HG02763 (cell line): ENCODE data around the gene CLIP2.

Source experiments
- ATAC-seq: cut with Tn5 transposase; IDR thresholded peaks from one replicate; pipeline ENCODE4 v1.9.1; 2021; ENCODE audit warnings: mild to moderate bottlenecking, moderate library complexity; ENCODE audit not compliant: unreplicated experiment

The CLIP2 gene

DNA sequence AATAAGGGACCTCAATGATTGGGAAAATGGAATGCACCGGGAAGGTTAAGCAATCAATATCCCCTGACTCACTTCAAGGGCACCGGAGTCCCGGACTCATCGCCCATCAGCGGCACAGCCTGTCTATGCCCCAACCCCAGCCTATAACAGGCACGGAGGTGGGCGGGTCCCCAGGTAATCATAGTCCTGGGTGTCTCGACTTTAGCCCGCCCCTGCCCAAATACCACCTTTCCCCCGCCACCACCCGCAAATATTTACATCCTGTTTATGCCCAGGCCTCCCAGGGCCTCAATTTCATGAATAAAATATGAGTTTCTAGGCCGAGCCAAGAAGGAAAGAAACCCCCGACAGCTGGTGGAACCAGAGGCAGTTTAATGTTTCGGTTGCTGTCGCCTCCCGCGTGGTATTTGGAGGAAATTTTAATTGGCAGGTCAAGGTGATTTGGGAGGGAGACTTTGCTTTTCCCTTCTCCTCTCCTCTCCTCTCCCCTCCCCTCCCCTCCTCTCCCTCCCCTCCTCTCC, 19.4 kb upstream of the CLIP2 start:
- ATAC-seq, result peak; percentile 39

DNA sequence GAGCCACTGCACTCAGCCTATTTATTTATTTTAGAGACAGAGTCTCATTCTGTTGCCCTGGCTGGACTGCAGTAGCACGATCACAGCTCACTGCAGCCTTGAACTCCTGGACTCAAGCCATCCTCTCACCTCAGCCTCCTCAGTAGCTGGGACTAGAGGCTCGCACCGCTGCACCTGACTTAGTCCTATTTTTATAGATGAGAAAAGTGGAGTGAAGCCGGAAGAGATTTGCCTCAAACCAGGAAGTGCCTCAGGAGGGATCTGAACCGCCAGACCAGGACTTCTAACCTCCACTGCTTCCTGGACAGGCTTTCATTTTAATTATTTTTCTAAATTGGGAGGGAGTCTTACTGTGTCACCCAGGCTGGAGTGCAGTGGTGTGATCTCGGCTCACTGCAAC, 17.5 kb upstream of the CLIP2 start:
- no peak for ATAC-seq

DNA sequence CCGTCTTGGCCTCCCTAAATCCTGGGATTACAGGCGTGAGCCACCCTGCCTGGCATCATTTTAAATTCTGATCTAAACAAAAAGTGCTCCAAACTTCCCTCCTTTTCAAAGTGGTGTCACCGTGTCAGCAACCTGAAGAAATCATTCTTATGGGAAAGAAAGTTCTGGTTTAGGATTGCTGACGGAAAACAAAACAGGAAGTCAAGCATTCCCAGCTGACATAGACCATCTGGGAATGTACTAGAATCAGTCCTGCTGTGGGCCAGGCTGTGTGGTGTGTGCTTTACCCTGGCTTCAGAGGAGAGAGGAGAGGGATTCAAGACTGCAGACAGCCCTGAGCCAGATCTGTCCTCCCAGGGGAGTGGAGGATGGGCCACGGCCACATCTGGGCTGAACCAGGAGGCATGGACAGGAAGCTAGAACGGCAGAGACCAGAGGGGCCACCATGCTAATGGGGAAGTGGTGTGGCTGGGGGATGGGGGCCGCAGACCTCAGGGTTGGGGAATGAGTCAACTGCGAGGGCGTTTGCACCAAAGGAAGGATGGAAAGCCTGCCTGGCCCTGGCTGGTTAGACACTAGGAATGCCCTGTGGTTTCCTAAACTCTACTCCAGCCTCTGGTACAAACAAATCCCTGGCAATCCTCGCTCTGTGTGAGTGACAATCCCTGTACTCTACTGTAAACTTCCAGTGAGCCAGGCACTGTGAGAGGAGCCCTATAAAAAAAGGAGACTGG, 16.7 kb upstream of the CLIP2 start:
- peak; percentile 69 for ATAC-seq

DNA sequence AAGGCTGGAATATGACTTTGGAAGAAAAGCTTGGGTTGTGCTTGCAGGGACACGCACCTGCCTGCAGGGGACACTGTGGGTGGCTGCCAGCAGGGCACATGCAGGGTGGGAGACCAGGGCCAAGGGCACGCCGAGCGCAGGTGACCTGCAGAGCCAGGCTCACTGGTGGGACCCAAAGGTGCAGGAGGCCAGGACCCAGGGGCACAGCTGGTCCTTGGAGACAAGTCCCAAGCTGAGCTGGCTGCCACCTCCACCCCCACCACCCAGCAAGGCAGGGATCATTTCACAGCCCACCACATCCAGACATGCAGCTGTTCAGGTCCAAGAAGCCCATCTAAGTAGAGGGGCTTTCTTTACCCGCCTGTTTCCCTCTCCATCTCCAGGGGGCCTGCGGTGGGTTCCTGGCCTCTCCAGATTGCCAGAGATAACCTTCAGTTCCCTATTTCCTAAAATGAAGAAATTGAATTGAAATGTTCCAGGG, 13.8 kb upstream of the CLIP2 start:
- ATAC-seq, result no peak

DNA sequence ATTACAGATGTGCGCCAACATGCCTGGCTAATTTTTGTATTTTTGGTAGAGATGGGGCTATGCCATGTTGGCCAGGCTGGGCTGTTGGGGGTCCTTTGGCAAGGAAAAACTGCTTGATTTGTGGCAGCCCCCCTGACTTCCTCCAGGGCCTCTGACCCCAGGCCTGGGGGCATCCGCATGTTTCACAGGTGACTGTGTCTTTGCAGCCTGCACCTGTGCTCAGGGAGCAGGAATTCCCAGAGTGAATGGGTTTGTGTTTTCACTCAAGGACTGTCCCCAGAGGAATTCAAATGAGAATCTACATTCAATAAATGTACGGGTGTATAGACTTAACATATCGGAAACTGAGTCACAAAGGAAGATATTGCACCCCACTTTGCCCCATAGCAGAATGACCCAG, 11.6 kb upstream of the CLIP2 start:
- no peak for ATAC-seq

DNA sequence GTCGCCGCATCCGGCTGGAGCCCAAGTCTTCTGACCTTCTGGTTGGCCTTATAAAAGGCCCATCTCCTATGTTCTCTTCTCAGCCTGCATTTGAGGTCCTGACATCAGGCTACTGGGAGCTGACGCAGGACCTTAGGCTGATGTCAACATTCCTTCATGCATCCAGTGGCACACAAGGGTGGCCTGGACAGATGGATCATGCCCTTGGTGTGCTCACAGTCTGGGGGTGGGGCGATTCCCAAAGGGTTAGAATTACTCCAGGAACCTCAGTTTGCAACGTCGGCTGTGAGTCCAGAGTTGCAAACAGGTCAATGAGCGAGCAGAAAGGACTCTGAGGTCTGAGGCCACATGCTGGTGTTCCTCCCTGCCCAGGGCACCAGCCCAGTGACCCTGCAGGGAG, 8.2 kb upstream of the CLIP2 start:
- ATAC-seq, result no peak

DNA sequence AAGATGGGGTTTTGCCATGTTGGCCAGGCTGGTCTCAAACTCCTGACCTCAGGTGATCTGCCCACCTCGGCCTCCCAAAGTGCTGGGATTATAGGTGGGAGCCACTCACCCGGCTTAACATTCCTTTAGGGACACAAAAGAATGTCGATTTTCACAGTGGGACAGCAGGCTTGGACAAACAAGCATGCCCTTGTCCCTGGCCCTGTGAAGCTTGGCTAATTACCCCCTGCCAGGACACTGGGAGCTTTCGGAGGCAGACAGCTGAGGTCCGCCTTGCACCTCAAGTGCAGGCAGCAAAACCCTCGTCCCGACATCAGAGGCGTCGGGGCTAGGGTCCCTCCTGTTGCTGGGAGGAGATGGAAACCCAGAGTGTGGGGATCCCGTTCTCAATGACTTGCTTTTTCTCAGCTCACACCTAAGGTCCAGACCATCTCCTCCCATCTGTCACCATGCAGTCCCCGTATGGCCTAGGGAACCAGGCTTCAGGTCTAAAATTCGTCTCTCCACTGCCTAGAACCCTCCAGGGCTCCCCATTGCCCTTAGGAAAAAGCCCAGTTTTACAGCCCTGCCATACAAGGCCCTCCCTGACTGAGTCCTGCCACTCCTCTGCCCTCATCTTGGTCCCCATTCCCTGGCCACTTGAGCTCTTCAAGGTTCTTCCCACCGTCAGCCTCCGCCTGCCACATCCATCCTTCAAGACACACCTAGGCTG, 6.3 kb upstream of the CLIP2 start:
- ATAC-seq, result no peak

DNA sequence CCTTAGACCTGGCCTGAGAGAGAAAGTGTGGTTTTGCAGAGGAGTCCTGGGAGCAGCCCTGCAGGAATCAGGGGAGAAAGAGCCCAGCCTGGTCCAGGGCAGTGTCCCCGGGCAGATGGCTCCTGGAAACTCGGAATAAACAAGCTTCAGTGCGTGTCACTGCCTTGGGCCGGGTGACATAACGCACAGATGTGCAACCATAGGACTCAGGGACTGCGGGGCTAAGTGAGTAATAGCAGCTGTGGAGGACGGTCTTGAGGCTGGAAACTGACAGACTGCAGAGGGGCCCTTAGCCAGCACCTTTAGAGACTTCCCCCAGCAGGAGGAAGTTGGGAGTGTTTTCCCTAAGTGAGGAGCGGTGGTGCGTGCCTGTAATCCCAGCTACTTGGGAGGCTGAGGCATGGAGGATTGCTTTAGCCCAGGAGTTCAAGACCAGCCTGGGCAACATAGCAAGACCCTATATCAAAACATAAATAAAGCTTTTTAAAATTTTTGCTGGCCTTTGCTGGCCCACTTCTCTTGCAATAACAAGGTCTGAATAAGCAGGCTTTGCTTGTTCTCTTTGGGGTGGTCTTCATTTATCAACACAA, 5.3 kb upstream of the CLIP2 start:
- no peak for ATAC-seq

DNA sequence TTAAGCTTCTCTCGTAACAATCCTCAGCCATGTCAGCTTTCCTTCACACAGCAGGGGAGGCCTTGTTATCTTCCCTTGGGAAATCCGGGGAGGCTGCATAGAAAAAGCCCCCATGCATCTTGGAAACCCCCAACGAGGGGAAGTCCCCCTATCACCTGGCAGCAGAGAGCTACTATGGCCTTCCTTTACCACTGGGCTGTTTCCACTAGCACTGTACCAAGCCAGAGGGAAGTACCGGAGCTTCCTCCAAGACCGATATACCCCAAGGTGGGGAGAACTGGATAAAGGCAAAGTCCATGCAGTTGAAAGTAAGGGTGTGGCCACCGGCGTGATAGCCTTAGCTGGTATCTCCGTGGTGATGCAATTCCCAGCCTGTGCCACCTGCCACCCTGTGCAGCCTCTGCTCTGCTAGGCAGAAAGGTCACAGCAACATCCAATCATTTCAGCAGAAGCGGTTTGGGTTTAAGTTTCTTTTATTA, 4.4 kb upstream of the CLIP2 start:
- no peak for ATAC-seq

DNA sequence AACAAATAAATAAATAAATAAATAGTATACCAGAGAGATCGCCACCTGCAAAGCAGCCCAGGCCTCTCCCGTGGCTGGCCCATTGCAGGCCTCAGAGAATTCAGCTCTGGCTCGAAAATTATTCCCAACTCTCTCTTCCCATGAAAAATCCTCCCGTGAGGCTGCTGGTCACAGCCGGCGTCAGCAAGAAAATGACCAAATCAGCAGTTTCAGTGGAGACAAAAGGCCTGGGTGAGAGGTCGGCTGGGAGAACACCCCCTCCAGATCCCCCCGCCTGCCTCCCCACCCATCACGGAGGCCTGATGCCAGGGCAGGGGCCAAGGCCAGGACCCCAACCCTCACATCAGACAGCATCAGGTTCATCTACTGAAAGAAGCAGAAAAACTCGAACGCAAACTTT, 3.1 kb upstream of the CLIP2 start:
- no peak for ATAC-seq

DNA sequence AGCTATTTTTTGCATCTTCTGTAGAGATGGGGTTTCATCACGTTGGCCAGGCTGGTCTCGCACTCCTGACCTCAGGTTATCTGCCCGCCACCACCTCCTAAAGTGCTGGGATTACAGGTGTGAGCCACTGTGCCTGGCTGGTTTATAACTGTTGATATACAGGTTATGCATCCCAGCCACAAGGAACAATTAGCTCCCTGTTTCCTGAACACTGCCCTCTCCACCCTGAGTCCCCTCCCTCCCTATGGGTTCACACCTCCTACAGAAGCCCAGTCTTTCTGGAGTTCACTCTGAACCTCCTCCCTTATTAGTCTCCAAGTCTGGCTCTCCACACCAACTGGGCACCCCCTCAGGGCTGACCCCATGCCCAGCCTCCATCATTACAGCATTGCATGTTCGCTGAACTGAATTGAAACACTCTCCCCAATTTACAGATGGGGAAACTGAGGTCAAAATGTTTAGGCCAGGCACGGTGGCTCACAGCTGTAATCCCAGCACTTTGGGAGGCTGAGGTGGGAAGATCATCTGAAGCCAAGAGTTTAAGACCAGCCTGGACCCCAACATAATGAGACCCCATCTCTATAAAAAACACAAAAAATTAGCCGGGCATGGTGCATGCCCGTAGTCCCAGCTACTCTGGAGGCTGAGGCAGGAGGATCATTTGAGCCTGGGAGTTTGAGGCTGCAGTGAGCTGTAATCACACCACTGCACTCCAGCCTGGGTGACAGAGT, 1.7 kb upstream of the CLIP2 start:
- ATAC-seq, result no peak

DNA sequence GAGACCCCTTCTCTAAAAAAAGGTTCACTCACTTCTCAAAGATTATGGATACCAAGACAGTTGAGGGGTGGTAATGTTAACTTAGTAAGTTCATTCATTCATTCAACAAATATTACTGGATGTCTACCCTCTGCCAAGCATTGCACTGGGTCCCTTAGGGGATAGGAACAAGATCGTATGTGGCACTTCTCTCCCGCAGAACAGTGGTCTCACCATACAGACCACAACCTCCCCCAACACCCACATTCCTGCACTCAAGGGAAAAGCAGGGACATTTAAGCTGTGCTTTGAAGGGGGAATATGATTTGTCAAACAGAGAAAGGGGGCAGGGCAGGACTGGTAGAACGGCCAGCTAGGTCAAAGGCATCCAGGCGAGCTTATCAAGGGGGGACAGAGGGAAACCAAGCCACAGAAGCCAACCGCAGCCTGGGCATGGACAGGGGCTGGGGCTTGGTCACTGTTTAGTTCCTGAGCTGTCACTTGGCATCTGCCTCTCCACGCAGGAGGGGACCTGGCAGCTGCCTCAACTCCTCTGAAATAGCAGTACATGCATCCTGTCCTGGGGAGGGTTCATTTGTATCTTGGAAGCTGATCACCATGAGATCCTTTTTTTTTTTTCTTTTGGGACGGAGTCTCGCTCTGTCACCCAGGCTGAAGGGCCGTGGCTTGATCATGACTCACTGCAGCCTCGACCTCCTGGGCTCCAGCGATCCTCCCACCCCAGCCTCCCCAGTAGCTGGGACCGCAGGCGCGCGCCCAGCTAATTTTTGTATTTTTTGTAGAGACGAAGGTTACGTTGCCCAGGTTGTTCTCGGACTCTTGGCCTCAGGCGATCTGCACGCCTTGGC, 949 bp upstream of the CLIP2 start:
- ATAC-seq, result no peak

DNA sequence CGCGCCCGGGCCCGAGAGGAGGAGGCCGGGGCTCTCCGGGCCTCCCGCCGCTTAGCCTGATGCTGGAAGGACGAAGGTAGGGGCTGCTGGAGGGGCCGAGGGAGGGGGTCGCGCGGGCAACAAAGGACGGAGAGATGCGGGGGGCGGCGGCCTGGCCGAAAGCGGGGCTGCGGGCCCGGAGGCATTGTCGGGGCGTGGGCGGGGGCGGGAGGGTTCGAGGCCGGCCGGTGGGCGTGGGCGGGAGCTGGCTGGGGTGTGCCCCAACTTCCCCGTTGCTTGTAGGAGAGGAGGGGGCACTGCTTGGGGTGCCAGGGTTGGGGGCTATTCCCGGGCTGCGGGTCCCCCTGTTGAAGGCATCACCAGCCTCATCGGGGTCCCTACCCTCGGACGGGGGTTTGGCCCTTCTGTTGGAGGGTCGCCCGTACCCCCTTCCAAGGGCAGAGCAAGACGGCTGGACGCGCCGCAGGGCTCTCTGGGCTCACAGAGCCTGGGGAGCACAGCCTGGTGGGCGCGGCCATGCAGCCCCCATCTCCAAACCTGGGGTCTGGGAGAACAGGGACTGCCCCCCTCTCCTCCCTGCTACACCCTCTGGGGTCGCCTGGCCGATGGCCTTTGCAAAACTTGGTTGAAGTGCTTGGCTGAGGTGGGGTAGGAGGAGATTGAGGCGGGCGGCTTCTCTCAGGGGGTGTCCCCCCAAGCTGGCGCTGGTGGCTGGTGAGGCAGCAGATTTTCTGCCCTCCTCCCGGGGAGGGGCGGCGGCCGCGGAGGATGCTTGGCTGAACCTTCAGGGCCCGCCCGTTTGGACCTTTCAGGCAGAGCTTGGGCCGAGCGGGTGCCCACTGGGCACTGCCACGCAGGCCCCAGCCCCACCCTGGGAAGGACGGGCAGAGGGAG, 699 bp downstream of the CLIP2 start:
- ATAC-seq, result no peak

DNA sequence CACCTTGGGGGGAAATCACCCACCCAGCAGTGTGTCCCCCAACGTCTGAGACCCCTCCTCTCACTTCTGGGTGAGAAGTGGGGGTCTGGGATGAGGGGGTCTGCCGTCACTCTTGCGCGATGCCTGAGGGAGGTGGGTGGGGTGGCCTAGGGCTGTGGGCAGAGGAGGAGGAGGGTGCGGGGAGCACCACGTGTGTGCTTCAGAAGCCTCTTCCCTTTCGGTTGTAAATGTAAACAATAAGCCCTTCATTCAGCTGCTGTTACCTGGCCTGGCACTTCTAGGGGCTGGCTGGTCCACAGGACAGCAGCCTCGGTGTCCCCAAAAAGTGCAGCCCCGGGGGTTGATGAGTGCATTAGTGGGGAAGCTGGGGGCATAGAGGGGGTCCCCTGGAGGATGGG, 1.3 kb downstream of the CLIP2 start:
- no peak for ATAC-seq

DNA sequence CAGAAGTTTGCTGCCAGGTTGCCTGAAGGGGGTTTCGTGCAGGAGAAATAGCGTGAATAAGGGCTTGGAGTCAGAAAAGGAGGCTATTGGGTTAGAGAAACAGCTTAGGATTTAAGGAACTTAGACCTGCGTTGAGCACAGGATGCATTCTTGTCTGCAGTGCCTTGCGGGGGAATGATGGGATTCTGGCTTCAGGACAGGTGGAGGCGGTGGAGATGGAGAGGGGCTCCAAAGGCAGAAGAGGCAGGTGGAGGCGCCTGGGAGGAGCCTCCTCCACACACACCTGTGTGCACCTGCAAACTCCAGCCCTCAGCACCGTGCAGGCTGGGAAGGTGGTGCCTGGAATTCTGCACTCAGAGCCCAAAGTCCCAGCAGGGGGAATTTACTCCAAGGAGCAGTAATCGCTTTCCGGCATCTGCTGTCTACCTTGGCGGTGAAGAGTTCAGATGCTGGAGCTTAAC, 1.8 kb downstream of the CLIP2 start:
- ATAC-seq, result no peak

DNA sequence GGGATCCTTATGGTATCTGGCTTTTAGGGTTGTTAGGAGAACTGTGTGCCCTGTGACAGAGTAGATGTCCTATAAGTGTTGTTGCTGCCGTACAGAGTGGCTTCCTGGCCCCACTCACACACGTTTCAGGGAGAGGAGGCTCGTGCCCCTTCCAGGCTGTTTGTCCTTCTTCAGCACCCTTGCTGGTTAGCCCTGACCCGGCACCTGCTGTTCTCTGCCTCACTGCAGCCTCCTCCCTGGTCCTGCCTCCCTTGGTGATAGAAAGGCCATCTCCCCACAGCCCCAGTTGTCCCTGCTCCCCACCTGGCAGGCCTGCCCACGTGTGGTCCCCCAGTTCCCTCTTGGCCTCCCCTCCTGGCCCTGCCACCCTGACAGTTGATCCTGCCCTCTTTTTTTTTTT, 2.3 kb downstream of the CLIP2 start:
- ATAC-seq, result no peak

DNA sequence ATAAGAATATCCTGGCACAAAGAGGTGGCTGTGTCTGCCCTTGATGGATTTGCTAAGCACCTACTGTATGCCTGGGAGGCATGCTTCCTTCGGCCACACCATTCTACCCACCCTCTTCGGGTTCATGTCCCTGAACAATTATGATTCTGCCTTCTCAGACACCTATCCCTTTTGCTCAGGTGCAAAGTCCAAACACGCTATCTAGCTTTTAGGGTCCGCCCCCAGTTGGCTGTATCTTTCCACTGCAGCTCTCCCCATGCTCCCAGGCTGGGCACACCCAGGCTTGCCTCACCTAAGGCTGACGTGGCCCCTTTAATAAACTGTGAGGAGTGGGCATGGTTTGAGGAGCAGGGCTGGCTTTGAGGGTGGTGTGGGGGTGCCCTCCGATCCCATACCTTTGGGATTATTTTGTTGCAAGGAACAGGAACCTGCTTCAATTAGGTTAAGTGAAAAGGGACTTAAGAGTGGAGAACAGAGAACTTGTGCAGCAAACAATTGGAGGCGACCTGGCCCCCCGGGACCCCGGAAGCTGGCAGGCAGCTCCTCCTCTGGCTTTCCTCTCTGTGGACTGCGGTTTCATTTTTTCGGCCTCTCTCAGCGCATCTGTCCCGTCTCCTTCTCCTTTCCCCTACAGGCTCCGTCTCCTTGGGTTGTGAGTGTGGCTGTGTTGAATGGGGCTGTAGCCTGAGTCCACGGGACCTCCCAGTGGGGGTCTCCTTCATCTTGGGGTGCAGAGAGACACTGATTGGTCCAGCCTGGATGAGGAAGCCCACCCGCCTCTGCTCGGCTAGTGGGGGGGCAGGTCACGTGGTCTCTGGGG, 3.8 kb downstream of the CLIP2 start:
- ATAC-seq, result no peak

DNA sequence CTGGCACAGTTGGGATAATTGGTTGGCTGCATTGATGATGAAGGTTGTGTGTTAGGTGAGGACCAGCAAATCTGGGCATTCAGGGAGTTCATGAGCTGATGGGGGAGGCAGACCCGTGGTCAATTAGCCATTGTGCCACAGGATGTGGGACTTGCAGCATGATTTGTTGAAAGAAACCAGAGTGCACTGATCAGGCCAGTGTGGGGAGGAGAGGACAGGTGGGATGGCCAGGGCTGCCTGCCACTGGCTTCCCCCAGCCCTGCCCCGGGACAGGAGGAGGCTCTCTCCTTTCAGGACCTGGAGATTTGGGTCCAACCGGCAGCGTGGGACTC, 4.3 kb downstream of the CLIP2 start:
- ATAC-seq, result no peak
